Measurements from ENCODE around the gene VMAC. TPM values are rescaled to one million over a fixed set of nuclear protein-coding genes. Genes with fewer than 3 reads are reported as not detected.
A peak's percentile ranks its signal among the peaks of the same experiment; 100 is the strongest.

Gene VMAC
- total and polyA plus RNA-seq, 2 of the 13 experiments (the other 11 are each of a cell fraction or from before 2014, with no cell fraction given) = 2.4 TPM

DNA sequence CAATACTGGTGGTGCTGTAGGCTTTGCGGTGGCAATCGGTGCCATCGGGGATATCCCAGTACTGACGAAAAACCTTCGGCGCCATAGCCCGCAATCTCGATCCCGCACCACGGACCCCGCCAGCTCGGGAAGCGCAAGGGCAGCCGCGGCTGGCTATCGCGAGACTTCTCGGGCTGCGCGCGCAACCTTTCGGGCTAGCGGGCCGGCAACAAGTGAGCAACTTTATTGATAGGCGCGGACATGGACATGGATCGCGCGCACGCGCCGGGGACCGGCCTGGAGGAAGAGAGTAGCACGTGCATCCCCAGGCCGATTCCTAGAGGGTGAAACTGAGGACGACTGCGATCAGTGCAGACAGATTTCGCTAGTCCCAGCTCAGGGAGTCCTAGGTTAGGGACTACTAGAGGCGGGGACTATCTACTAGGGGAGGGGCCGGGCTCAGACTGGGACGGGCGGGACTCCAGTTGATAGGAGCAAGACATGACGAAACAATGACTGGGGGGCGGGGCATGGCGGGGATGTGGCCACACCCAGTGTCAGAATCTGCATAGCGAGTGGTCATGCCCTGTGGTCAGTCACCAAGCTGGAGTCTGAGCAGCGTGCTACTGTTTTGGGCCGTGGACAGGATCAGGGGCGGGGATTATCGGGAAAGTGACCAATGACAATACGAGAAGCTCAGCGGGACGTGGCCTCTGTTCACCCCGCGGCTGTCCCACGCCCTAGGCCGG is 884 bp upstream of the VMAC start, which contains the start of gene NDUFA11 (continued):
- TF ChIP-seq YEATS4 (CRISPR knock-in tag; IDR thresholded peaks at IDR 0.05; ENCODE audit: borderline replicate concordance) (peak; percentile 80; the same call in 1 of the 2 replicates), CEBPG (CRISPR knock-in tag; IDR thresholded peaks at IDR 0.05) (peak; percentile 2; the same call in 1 of the 2 replicates), THAP11 (CRISPR knock-in tag; IDR thresholded peaks at IDR 0.05) (peak; percentile 95), ZNF343 (CRISPR knock-in tag; IDR thresholded peaks at IDR 0.05) (0 out of 2 replicates have a peak, but pooled peaks have one; percentile 24), ZNF547 (CRISPR knock-in tag; IDR thresholded peaks at IDR 0.05) (peak; percentile 85), ZNF747 (CRISPR knock-in tag; IDR thresholded peaks at IDR 0.05; ENCODE audit: borderline replicate concordance) (peak; percentile 75; the same call in 1 of the 2 replicates), MAFG (CRISPR knock-in tag; IDR thresholded peaks at IDR 0.05) (no peak), PRMT3 (CRISPR knock-in tag; IDR thresholded peaks at IDR 0.05; ENCODE audit: borderline replicate concordance, low read depth) (no peak), ISL2 (CRISPR knock-in tag; IDR thresholded peaks at IDR 0.05) (peak; percentile 41; the same call in 1 of the 2 replicates), ZNF563 (CRISPR knock-in tag; IDR thresholded peaks at IDR 0.05) (peak; percentile 70; the same call in 1 of the 2 replicates), JUNB (CRISPR knock-in tag; IDR thresholded peaks at IDR 0.05; ENCODE audit: borderline replicate concordance) (no peak), ZNF292 (CRISPR knock-in tag; IDR thresholded peaks at IDR 0.05; ENCODE audit: borderline replicate concordance, low read depth) (0 out of 2 replicates have a peak, but pooled peaks have one; percentile 11), ASH2L (IDR thresholded peaks at IDR 0.05; ENCODE audit: insufficient read length, low read depth, low read length) (peak; percentile 94), ZNF430 (CRISPR knock-in tag; IDR thresholded peaks at IDR 0.05) (peak; percentile 83; the same call in 1 of the 2 replicates)
- TF ChIP-seq, protein P1, sequence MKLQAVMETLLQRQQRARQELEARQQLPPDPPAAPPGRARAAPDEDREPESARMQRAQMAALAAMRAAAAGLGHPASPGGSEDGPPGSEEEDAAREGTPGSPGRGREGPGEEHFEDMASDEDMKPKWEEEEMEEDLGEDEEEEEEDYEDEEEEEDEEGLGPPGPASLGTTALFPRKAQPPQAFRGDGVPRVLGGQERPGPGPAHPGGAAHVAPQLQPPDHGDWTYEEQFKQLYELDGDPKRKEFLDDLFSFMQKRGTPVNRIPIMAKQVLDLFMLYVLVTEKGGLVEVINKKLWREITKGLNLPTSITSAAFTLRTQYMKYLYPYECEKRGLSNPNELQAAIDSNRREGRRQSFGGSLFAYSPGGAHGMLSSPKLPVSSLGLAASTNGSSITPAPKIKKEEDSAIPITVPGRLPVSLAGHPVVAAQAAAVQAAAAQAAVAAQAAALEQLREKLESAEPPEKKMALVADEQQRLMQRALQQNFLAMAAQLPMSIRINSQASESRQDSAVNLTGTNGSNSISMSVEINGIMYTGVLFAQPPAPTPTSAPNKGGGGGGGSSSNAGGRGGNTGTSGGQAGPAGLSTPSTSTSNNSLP (IDR thresholded peaks at IDR 0.05; ENCODE audit: low read depth, low read length) = peak; percentile 30; the same call in 1 of the 2 replicates
- TF ChIP-seq, protein P2, sequence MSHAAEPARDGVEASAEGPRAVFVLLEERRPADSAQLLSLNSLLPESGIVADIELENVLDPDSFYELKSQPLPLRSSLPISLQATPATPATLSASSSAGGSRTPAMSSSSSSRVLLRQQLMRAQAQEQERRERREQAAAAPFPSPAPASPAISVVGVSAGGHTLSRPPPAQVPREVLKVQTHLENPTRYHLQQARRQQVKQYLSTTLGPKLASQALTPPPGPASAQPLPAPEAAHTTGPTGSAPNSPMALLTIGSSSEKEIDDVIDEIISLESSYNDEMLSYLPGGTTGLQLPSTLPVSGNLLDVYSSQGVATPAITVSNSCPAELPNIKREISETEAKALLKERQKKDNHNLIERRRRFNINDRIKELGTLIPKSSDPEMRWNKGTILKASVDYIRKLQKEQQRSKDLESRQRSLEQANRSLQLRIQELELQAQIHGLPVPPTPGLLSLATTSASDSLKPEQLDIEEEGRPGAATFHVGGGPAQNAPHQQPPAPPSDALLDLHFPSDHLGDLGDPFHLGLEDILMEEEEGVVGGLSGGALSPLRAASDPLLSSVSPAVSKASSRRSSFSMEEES (CRISPR knock-in tag; IDR thresholded peaks at IDR 0.05) = 0 out of 2 replicates have a peak, but pooled peaks have one; percentile 37
- TF ChIP-seq, protein P3, sequence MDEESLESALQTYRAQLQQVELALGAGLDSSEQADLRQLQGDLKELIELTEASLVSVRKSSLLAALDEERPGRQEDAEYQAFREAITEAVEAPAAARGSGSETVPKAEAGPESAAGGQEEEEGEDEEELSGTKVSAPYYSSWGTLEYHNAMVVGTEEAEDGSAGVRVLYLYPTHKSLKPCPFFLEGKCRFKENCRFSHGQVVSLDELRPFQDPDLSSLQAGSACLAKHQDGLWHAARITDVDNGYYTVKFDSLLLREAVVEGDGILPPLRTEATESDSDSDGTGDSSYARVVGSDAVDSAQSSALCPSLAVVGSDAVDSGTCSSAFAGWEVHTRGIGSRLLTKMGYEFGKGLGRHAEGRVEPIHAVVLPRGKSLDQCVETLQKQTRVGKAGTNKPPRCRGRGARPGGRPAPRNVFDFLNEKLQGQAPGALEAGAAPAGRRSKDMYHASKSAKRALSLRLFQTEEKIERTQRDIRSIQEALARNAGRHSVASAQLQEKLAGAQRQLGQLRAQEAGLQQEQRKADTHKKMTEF (CRISPR knock-in tag; IDR thresholded peaks at IDR 0.05) = peak; percentile 93
- TF ChIP-seq, protein P4, sequence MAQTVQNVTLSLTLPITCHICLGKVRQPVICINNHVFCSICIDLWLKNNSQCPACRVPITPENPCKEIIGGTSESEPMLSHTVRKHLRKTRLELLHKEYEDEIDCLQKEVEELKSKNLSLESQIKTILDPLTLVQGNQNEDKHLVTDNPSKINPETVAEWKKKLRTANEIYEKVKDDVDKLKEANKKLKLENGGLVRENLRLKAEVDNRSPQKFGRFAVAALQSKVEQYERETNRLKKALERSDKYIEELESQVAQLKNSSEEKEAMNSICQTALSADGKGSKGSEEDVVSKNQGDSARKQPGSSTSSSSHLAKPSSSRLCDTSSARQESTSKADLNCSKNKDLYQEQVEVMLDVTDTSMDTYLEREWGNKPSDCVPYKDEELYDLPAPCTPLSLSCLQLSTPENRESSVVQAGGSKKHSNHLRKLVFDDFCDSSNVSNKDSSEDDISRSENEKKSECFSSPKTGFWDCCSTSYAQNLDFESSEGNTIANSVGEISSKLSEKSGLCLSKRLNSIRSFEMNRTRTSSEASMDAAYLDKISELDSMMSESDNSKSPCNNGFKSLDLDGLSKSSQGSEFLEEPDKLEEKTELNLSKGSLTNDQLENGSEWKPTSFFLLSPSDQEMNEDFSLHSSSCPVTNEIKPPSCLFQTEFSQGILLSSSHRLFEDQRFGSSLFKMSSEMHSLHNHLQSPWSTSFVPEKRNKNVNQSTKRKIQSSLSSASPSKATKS (CRISPR knock-in tag; IDR thresholded peaks at IDR 0.05) = no peak
